ENCODE data around the gene ERGIC2. TPM values are rescaled to one million over a fixed set of nuclear protein-coding genes. Genes with fewer than 3 reads are reported as not detected.
"Not testable (repeated sequence)": the region's sequence is repeated elsewhere in the genome, so short reads cannot be mapped to it uniquely, and the experiment has no call there.

The ERGIC2 gene
- total and polyA plus RNA-seq, 10 of the 15 experiments (the other 5 are each of a cell fraction or from before 2014, with no cell fraction given), result 26.1 to 181 (median 83.9) TPM

DNA sequence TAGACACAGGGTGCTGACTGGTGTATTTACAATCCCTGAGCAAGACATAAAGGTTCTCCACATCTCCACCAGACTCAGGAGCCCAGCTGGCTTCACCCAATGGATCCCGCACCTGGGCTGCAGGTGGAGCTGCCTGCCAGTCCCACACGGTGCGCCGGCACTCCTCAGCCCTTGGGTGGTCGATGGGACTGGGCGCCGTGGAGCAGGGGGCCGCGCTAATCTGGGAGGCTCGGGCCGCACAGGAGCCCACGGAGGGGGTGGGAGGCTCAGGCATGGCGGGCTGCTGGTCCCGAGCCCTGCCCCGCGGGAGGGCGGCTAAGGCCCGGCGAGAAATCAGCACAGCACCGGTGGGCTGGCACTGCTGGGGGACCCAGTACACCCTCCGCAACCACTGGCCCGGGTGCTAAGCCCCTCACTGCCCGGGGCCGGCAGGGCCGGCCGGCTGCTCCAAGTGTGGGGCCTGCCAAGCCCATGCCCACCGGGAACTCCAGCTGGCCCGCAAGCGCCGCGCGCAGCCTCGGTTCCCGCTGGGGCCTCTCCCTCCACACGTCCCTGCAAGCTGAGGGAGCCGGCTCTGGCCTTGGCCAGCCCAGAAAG lies 5.2 kb upstream of the ERGIC2 start:
- intact Hi-C loops (cut with micrococcal nuclease; ENCODE audit: unreplicated experiment); BruUV-seq (replicated peaks): not testable (repeated sequence)
- WGBS (ENCODE audit: insufficient coverage, insufficient replicate concordance, low lambda C conversion rate, missing lambda C conversion rate), result 90% methylated on average over 31 of the region's 36 CpGs

DNA sequence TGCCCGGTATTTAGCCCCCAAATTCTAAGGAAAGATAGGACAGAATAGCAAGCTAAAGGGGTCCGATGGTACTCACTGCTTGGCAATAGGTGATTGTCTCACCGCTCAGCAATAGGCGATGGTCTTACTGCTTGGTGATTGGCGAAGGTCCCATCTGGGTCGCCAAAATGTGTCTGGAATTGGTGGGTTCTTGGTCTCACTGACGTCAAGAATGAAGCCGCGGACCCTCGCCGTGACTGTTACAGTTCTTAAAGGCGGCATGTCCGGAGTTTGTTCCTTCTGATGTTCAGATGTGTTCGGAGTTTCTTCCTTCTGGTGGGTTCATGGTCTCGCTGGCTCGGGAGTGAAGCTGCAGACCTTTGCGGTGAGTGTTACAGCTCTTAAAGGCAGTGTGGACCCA lies 4.2 kb upstream of the ERGIC2 start:
- H2AFZ ChIP-seq (ENCODE audit: control insufficient read depth, low read depth, low read length); H3K27me3 ChIP-seq (replicated peaks in 1 of 2; ENCODE audit: control insufficient read depth in 2 of 2, insufficient read depth in 2 of 2, low read length in 1 of 2); BruUV-seq (replicated peaks); H3K79me2 ChIP-seq (ENCODE audit: control insufficient read depth, insufficient read depth, low read length); H3K4me1 ChIP-seq (ENCODE audit: control insufficient read depth, insufficient read depth, low read length); in situ Hi-C loops (cut with MboI); H3K4me3 ChIP-seq; CTCF ChIA-PET; H3K36me3 ChIP-seq (ENCODE audit: control insufficient read depth in 2 of 2, insufficient read depth in 2 of 2, low read length in 1 of 2); H3K9ac ChIP-seq (ENCODE audit: control insufficient read depth, insufficient read depth, low read length); POLR2A ChIA-PET; intact Hi-C loops (cut with micrococcal nuclease; ENCODE audit: unreplicated experiment); H3K27ac ChIP-seq (ENCODE audit: control insufficient read depth, insufficient read depth); H3K9me3 ChIP-seq (replicated peaks; ENCODE audit: control insufficient read depth, insufficient read depth, low read length); FAIRE-seq; RAD21 ChIA-PET (ENCODE audit: unreplicated experiment); ATAC-seq; H3K4me2 ChIP-seq (ENCODE audit: control insufficient read depth, insufficient read depth); DNase-seq (ENCODE audit: low read depth, low spot score); SMC1A ChIA-PET (ENCODE audit: uncharacterized antibody, unreplicated experiment); H4K20me1 ChIP-seq (ENCODE audit: control insufficient read depth, insufficient read depth): not testable (repeated sequence)
- WGBS (ENCODE audit: insufficient coverage, insufficient replicate concordance, low lambda C conversion rate, missing lambda C conversion rate), result 82% methylated on average over 16 of the region's 17 CpGs

More for the DNA sequence above, 5.2 kb upstream of the ERGIC2 start:
- H3K79me2 ChIP-seq (ENCODE audit: control insufficient read depth, insufficient read depth, low read length); H3K4me3 ChIP-seq; H3K4me1 ChIP-seq (ENCODE audit: control insufficient read depth, insufficient read depth, low read length); H3K27me3 ChIP-seq (replicated peaks in 1 of 2; ENCODE audit: control insufficient read depth in 2 of 2, insufficient read depth in 2 of 2, low read length in 1 of 2); in situ Hi-C loops (cut with MboI); H4K20me1 ChIP-seq (ENCODE audit: control insufficient read depth, insufficient read depth); H3K9me3 ChIP-seq (replicated peaks; ENCODE audit: control insufficient read depth, insufficient read depth, low read length); H3K36me3 ChIP-seq (ENCODE audit: control insufficient read depth in 2 of 2, insufficient read depth in 2 of 2, low read length in 1 of 2); SMC1A ChIA-PET (ENCODE audit: uncharacterized antibody, unreplicated experiment); ATAC-seq; H3K4me2 ChIP-seq (ENCODE audit: control insufficient read depth, insufficient read depth); H3K27ac ChIP-seq (ENCODE audit: control insufficient read depth, insufficient read depth); FAIRE-seq; RAD21 ChIA-PET (ENCODE audit: unreplicated experiment); DNase-seq (ENCODE audit: low read depth, low spot score); H3K9ac ChIP-seq (ENCODE audit: control insufficient read depth, insufficient read depth, low read length); H2AFZ ChIP-seq (ENCODE audit: control insufficient read depth, low read depth, low read length): not testable (repeated sequence)
- POLR2A ChIA-PET, result interaction anchor here (0.6 kb wide), 1 partner anchor 11 kb away, joined by 3 read pairs; no protein-coding TSS in a partner anchor
- CTCF ChIA-PET, result interaction anchor here (0.7 kb wide), 1 partner anchor 497 kb away, joined by 4 read pairs; no protein-coding TSS in a partner anchor

All from GM12878 (cell line).